ENCODE results near the gene IQCH.

Gene IQCH

DNA sequence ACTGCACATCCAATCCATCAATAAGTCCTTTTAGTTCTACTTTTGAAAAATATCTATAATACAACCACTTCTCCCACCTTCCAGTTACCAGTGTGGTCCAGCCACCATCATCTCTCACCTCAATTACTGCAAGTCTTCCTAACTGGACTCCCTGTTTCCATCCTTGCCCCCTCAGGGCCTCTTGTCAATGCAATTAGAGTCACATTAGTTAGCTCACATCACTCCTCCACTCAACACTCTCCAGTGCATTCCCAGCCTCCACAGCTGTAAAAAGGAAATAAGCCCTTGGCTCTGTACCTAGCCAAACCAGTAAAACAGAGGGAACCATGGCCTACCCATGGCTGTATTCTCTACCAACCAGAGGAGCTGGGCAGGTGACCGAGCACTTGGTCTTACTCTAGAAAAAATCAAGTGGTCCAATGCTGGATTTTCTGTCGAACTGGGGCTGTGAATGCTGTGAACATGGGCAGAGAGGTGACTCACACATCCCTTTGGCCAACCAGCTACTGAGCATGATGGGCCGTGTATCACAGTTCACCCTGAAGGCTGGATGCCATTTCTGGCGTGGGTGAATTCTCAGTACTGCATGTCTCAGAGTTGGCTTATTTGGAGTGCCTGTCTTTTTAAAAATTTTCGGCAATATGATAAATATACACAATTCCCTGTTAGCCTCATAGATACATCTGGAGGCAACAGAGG is 203.9 kb downstream of the IQCH start:
- DNase-seq (ENCODE audit: low spot score in 2 of 2) = no peak
- ATAC-seq (ENCODE audit: low read depth) = no peak
- Mint-ChIP-seq H3K4me3 (no peak overlapping the region), H3K4me1 (no peaks in the 10 kb centered on the region), H3K36me3 (no peaks in the 10 kb centered on the region), H3K27me3 (no peaks in the 10 kb centered on the region), H3K9me3 (no peaks in the 10 kb centered on the region), H3K27ac (no peak overlapping the region)

DNA sequence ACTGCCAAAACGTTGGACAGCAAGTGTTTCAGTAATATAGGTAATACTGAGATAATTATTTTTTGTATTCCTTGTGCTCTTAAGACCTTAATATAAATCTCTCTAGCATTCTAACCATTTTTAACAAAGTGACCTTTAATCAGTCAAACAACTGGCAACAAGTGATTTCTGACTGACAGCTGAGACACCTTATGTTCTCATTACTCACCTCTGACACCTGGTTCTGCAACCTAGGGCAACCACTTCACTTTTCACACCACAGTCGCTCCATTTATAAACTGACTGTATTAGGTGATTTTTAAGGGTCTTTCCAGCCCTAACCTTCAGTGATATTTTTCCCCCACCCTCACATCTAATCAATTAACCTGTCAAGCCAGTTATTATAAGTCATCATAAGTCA is 205.9 kb downstream of the IQCH start:
- no peaks in the 10 kb centered on the region for H3K4me1 Mint-ChIP-seq
- H3K9me3 Mint-ChIP-seq = no peaks in the 10 kb centered on the region
- DNase-seq (ENCODE audit: low spot score in 2 of 2) (no peak), ATAC-seq (ENCODE audit: low read depth) (no peak)
- no peak overlapping the region for H3K4me3 Mint-ChIP-seq
- no peak overlapping the region for H3K27ac Mint-ChIP-seq
- H3K36me3 Mint-ChIP-seq = no peaks in the 10 kb centered on the region
- H3K27me3 Mint-ChIP-seq = no peaks in the 10 kb centered on the region

DNA sequence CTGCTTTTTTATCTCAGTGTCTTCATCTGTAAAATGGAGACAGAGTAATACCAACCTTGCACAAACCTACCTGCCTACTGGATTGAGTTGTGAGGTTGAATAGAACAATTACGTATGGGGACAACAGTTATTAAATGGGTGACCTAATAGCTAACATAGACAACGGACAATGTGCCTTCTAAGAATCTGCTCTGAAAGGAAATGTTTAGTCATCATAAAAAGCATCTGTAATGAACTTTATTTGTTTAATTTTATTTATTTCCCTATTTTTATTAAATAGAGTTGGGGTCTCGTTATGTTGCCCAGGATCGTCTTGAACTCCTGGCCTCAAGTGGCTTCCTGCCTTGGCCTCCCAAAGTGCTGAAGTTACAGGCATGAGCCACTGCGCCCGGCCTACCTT is 207.1 kb downstream of the IQCH start:
- Mint-ChIP-seq H3K27me3 (no peaks in the 10 kb centered on the region), H3K4me3 (no peak overlapping the region), H3K9me3 (no peaks in the 10 kb centered on the region), H3K36me3 (peaks cover 3% of the 10 kb centered on the region), H3K4me1 (no peaks in the 10 kb centered on the region), H3K27ac (no peak overlapping the region)
- DNase-seq (ENCODE audit: low spot score in 2 of 2) (no peak), ATAC-seq (ENCODE audit: low read depth) (no peak)

DNA sequence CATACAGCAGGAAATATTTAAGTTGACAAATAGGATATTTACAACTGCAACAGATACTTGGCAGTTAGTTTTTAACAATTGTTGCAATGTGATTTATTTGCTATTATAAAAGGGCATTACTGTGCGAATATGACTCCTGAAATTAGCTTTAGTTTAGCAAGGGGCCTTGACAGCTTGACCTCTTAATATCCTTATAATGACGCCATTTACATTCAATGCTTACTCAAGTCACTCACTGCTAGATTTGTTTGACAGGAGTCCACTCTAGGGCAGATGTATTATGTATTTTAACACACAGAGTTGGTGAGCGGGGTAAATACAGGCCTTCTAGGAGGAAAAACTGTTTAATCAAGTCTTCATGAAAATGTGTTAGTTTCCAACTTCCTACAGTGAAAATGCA is 208.3 kb downstream of the IQCH start:
- Mint-ChIP-seq H3K9me3 (no peaks in the 10 kb centered on the region), H3K4me1 (no peaks in the 10 kb centered on the region), H3K4me3 (no peak overlapping the region), H3K36me3 (peaks cover 3% of the 10 kb centered on the region), H3K27me3 (no peaks in the 10 kb centered on the region), H3K27ac (no peak overlapping the region)
- ATAC-seq (ENCODE audit: low read depth) (no peak), DNase-seq (ENCODE audit: low spot score in 2 of 2) (no peak)

DNA sequence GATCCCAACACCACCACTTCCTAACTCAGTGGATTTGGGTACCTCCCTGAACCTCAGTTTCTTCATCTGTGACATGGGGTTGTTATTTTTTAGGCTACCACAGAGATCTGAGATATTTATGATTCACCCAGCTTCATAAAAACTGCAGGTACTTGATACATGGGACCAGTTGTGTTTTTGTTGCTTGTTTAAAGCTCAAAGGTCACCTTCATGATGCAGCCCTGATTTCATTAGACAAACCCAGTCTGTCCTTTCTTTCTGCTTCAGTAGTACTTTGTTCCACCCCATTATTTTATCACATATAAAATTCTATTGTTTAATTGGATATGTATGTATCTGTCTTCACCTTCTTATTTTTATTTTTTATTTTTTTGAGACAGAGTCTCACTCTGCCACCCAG is 208.9 kb downstream of the IQCH start:
- Mint-ChIP-seq H3K9me3 (no peaks in the 10 kb centered on the region), H3K36me3 (peaks cover 3% of the 10 kb centered on the region), H3K4me1 (no peaks in the 10 kb centered on the region), H3K27ac (no peak overlapping the region), H3K27me3 (no peaks in the 10 kb centered on the region), H3K4me3 (no peak overlapping the region)
- DNase-seq (ENCODE audit: low spot score in 2 of 2) = no peak
- ATAC-seq (ENCODE audit: low read depth) = no peak

DNA sequence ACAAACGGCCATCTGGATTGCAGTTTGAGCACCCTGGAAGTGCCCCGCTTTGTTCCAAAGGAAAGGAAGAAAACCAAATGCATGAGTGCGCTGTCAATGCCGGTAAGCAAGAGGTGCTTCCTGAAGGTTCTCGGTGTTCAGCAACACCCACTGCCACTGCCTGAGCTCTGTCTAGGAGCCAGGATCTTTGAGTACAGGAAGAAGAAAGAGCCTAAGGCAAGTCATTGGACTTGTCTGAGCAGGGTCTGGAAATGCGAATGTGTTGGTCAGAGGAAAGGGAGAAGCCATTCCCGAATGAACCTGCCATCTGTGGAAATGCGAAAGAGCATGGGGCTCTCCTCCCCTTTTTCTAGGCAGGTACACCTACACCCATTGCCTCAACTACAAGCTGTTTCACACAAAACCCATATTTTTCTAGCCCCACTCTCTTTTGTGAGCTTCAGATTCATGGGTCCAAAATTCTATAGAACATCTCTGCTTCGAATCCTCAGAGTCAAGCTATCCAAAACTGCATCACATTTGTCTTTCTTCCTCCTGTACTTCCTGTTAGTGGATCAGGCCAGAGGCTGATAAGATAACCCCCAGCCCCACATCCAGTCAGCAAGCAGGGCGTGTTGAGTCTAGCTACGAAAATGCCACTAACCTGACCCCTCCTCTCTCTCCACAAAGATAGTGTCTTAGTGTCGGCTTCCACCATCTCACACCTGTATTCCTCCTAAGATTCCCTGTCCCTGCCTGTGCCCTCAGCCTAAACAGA is 210.8 kb downstream of the IQCH start:
- H3K4me1 Mint-ChIP-seq = no peaks in the 10 kb centered on the region
- peaks cover 3% of the 10 kb centered on the region for H3K36me3 Mint-ChIP-seq
- no peak for ATAC-seq (ENCODE audit: low read depth)
- H3K9me3 Mint-ChIP-seq = no peaks in the 10 kb centered on the region
- H3K27me3 Mint-ChIP-seq = no peaks in the 10 kb centered on the region
- H3K4me3 Mint-ChIP-seq = no peak overlapping the region
- H3K27ac Mint-ChIP-seq = no peak overlapping the region
- no peak for DNase-seq (ENCODE audit: low spot score in 2 of 2)

DNA sequence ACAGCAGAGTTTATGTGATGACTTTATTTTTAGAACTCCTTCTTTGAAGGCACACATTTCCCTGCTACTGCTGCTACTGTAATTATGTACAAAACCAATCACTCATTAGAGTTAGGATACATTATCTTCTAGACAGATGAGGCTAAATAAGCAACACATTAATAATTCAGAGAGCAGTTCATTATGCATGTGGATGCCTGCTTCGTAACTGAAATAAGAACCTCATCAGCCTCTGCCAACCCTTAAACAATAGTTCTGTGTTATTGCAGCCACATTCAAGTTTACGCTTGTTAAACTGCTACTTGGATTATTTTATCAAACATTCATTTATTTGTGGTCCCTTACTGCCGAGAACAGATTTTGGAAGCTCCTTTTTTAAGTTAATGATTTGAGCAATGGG is 213.8 kb downstream of the IQCH start:
- Mint-ChIP-seq H3K27me3 (no peaks in the 10 kb centered on the region), H3K36me3 (peaks cover 3% of the 10 kb centered on the region), H3K27ac (no peak overlapping the region), H3K4me1 (no peaks in the 10 kb centered on the region), H3K4me3 (no peak overlapping the region), H3K9me3 (no peaks in the 10 kb centered on the region)
- no peak for DNase-seq (ENCODE audit: low spot score in 2 of 2)
- no peak for ATAC-seq (ENCODE audit: low read depth)

DNA sequence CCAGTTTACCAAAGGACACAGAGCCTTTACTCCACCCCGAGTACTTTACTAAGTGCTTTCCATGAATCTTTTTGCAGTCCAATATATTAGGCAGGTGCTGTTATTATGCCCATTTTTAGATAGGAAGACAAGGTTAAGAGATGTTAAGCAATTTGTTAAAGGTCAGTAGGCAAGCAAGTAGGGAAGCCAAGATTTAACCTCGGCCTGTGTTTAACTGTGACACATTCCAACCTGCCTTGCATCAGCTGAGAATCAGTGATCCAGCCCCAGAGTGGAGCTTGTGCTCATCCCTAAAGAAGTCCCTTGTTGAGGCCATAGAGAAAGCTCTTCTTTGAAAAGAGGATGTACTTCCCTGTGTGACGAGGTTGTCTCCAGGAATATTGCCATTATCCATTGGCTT is 215.1 kb downstream of the IQCH start:
- Mint-ChIP-seq H3K27me3 (no peaks in the 10 kb centered on the region), H3K27ac (no peak overlapping the region), H3K4me1 (no peaks in the 10 kb centered on the region), H3K4me3 (no peak overlapping the region), H3K36me3 (peaks cover 4% of the 10 kb centered on the region), H3K9me3 (no peaks in the 10 kb centered on the region)
- no peak for DNase-seq (ENCODE audit: low spot score in 2 of 2)
- no peak for ATAC-seq (ENCODE audit: low read depth)

DNA sequence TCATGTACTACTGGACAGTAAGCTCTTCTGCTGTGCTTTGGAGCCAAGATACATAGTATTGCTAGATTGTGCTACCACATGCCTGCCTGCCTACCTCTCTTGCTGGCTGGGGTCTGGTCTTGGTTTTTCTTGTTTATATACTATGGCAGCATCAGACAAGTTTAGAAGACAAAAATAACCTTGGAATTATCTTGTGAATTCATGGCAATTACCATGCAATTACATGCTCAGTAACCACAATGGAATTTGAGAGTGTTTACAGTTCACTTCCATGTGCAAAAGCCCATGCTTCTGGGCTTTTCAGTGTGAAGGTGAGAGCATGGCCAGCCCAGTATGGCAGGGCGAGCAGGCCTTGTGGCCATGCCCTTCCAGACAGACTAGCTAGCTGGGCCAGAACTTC is 218.4 kb downstream of the IQCH start:
- no peak for ATAC-seq (ENCODE audit: low read depth)
- peaks cover 3% of the 10 kb centered on the region for H3K36me3 Mint-ChIP-seq
- no peak overlapping the region for H3K27ac Mint-ChIP-seq
- no peaks in the 10 kb centered on the region for H3K27me3 Mint-ChIP-seq
- no peaks in the 10 kb centered on the region for H3K9me3 Mint-ChIP-seq
- H3K4me3 Mint-ChIP-seq = no peak overlapping the region
- no peak for DNase-seq (ENCODE audit: low spot score in 2 of 2)
- no peaks in the 10 kb centered on the region for H3K4me1 Mint-ChIP-seq

DNA sequence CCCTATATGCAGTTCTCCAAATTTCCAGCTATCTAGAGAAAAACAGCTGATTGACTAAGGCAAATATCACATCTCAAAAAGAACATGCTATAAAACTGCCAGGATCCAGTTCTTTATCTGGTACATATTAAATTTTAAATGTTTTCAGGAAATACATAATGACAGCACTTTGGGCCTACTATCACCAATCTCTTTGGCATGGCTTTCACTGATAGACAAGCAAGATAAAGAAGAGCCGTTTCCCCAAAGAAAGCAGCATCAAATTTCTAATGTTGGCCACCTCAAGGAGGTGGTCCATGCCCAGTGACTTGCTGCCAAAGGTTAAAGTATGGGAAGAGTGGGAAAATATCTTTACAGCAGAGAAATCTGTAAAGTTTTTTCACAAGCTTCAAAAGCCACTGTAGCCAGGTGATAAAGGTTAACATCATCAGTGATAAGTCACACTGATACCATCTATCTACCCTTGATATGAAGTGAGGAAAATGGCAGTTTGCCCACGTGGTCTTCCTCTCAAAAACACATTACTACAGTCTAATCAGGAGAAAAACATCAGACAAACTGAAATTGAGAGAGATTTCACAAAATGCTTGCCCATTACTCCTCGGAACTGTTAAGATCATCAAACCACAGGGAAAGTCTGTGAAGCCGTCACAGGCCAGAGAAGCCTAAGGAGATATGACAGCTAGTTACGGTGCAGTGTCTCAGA is 220.0 kb downstream of the IQCH start:
- H3K4me3 Mint-ChIP-seq = no peak overlapping the region
- no peak overlapping the region for H3K27ac Mint-ChIP-seq
- peaks cover 6% of the 10 kb centered on the region for H3K36me3 Mint-ChIP-seq
- DNase-seq (ENCODE audit: low spot score in 2 of 2) (no peak), ATAC-seq (ENCODE audit: low read depth) (no peak)
- H3K27me3 Mint-ChIP-seq = peaks cover 2% of the 10 kb centered on the region
- no peaks in the 10 kb centered on the region for H3K4me1 Mint-ChIP-seq
- no peaks in the 10 kb centered on the region for H3K9me3 Mint-ChIP-seq

DNA sequence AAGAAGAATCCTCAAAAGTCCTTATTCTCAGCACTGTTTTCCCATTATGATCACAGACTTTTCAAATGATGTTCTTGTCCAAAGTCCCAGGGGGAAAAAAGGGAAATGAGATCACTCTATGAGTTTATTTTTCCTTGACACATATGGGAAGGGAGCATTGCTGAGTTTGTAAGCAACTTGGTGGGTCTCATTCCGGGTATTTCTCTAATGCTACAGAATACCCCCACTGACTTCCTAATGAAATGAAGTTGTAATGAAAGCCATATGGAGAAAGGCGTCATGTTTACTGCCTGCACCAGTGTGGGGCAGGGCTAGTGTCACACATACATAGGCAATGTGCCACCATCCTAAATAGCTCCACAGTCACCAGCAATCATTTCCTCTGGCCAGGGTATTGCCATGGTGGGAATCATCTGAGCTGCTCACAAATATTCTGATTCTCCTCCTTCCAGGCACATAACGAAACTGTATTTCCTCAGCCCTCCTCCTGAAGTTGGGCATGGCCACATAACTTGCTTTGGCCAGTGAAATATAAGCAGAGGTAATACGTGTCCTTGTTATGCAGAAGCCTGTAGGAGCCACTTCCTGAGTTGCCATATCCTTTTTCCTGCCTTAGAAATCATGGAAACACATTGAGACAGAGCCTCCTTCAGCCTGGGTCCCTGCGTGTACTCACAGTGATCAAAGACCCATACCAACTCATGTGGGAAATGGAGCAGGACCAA is 225.4 kb downstream of the IQCH start:
- DNase-seq (ENCODE audit: low spot score in 2 of 2) (no peak), ATAC-seq (ENCODE audit: low read depth) (no peak)
- Mint-ChIP-seq H3K27me3 (peaks cover 2% of the 10 kb centered on the region), H3K36me3 (peaks cover 7% of the 10 kb centered on the region), H3K4me3 (no peak overlapping the region), H3K27ac (no peak overlapping the region), H3K4me1 (peaks cover 3% of the 10 kb centered on the region), H3K9me3 (peaks cover 2% of the 10 kb centered on the region)

DNA sequence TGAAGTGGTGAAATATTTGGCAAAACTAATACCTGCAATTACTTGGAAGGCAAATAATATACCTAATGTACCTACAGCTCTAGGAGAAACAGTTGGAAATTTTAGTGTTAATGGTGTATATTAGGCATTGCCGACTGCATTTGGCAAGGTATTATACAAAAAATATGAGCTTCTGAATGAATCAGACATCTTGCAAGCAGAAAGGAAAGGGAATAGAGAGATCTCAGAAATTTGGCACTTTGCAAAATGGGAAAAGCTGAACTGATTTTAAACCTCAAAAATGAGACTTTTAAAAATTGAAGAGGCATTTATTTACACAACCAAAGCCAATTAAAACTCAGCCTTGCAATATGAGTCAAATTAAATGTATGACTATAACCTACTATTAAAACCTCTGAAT is 226.2 kb downstream of the IQCH start:
- no peak overlapping the region for H3K27ac Mint-ChIP-seq
- DNase-seq (ENCODE audit: low spot score in 2 of 2) (no peak), ATAC-seq (ENCODE audit: low read depth) (no peak)
- H3K9me3 Mint-ChIP-seq = peaks cover 4% of the 10 kb centered on the region
- peaks cover 2% of the 10 kb centered on the region for H3K27me3 Mint-ChIP-seq
- H3K36me3 Mint-ChIP-seq = peaks cover 10% of the 10 kb centered on the region
- H3K4me1 Mint-ChIP-seq = peaks cover 3% of the 10 kb centered on the region
- no peak overlapping the region for H3K4me3 Mint-ChIP-seq

DNA sequence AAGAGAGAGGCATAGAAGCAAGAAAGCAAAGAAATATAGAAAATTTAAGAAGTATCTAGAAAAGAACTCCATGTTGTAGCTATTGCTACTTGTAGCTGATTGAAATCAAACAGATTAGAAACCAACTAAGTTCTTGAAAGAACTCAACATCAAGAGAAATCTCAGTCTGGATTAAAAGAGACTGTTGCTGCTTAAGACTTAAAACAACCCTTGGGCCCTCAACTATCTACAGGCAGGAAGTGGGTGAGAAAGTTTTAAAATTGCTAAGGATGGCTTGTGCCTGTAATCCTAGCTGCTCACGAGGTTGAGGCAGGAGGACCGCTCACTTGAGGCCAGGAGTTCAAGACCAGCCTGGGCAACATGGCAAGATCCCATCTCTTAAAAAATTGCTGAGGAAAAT is 227.1 kb downstream of the IQCH start:
- no peak for DNase-seq (ENCODE audit: low spot score in 2 of 2)
- H3K27ac Mint-ChIP-seq = no peak overlapping the region
- peaks cover 3% of the 10 kb centered on the region for H3K4me1 Mint-ChIP-seq

DNA sequence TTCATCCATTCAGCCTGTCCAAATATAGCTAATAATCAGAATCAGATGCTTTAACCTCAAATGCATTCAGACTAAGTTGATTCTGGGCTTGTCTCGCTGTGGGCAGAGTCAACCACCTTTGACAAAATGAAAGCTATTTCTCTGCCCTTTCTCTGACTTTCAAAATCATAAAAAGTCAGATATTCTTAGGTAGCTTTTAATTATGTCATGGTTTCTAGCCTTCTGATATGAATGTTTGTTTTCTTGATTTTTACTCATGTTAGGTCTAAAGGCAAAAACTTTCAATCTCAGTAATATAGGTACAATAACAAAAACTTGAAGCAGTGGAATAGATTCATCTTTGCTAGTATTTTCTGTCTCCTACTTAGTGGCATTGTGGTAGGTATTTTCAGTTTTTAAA is 241.0 kb downstream of the IQCH start:
- H3K9me3 Mint-ChIP-seq = no peaks in the 10 kb centered on the region
- no peak for ATAC-seq (ENCODE audit: low read depth)
- H3K36me3 Mint-ChIP-seq = peaks cover 7% of the 10 kb centered on the region
- DNase-seq (ENCODE audit: low spot score in 2 of 2) = no peak
- no peaks in the 10 kb centered on the region for H3K4me1 Mint-ChIP-seq
- H3K4me3 Mint-ChIP-seq = no peak overlapping the region
- H3K27ac Mint-ChIP-seq = no peak overlapping the region
- peaks cover 2% of the 10 kb centered on the region for H3K27me3 Mint-ChIP-seq

More for the DNA sequence above, 227.1 kb downstream of the IQCH start:
- peaks cover 2% of the 10 kb centered on the region for H3K27me3 Mint-ChIP-seq
- peaks cover 10% of the 10 kb centered on the region for H3K36me3 Mint-ChIP-seq
- ATAC-seq (ENCODE audit: low read depth) = no peak
- peaks cover 4% of the 10 kb centered on the region for H3K9me3 Mint-ChIP-seq
- H3K4me3 Mint-ChIP-seq = no peak overlapping the region

Data from memory B cell (primary cell).